ENCODE results near the gene IDH1. TPM values are rescaled to one million over a fixed set of nuclear protein-coding genes. Genes with fewer than 3 reads are reported as not detected.

IDH1 gene
- total and polyA plus RNA-seq, 3 donors from 2014 or later, result 80.0 to 120 (median 93.4) TPM

DNA sequence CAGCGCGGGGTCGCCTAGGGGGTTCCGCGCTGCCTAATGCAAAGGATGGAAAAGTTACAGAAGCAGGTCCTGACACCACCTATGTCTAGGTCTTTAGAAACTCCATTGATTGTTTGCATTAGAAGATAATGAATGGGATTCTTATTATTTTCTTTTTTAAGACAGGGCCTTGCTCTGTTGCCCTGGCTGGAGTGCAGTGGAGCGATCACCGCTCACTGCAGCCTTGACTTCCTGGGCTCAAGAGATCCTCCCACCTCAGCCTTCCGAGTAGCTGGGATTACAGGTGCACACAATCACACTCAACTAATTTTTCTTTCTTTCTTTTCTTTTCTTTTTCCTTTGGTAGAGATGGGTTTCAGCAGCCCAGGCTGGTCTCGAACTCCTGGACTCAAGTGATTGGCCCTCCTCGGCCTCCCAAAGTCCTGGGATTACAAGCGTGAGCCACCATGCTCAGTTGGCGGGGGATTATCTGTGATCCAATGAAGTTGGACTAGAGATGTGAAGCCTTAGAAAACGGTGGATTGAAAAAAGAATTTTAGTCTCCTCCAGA, 761 bp upstream of the IDH1 start:
- 30 to 31% methylated on average over 13 of the region's 13 CpGs for WGBS, 2 donors
- Histone ChIP-seq H3K4me1 (peaks cover 24% of the 10 kb centered on the region), H3K4me3 (peak overlapping the region; percentile 70 to 72), H3K36me3 (ENCODE audit: low read depth, missing control alignments) (no peaks in the 10 kb centered on the region), H3K27me3 (no peaks in the 10 kb centered on the region), H3K27ac (peak overlapping the region; percentile 46 to 52), H3K9me3 (no peaks in the 10 kb centered on the region)
- no peak for DNase-seq
- no peak for TF ChIP-seq POLR2A (IDR thresholded peaks at IDR 0.05)
- TF ChIP-seq, protein P1, sequence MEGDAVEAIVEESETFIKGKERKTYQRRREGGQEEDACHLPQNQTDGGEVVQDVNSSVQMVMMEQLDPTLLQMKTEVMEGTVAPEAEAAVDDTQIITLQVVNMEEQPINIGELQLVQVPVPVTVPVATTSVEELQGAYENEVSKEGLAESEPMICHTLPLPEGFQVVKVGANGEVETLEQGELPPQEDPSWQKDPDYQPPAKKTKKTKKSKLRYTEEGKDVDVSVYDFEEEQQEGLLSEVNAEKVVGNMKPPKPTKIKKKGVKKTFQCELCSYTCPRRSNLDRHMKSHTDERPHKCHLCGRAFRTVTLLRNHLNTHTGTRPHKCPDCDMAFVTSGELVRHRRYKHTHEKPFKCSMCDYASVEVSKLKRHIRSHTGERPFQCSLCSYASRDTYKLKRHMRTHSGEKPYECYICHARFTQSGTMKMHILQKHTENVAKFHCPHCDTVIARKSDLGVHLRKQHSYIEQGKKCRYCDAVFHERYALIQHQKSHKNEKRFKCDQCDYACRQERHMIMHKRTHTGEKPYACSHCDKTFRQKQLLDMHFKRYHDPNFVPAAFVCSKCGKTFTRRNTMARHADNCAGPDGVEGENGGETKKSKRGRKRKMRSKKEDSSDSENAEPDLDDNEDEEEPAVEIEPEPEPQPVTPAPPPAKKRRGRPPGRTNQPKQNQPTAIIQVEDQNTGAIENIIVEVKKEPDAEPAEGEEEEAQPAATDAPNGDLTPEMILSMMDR (IDR thresholded peaks at IDR 0.05), result no peak
- intact Hi-C loops (cut with DNase I; ENCODE audit: low total_unique reads), result no loop called here

DNA sequence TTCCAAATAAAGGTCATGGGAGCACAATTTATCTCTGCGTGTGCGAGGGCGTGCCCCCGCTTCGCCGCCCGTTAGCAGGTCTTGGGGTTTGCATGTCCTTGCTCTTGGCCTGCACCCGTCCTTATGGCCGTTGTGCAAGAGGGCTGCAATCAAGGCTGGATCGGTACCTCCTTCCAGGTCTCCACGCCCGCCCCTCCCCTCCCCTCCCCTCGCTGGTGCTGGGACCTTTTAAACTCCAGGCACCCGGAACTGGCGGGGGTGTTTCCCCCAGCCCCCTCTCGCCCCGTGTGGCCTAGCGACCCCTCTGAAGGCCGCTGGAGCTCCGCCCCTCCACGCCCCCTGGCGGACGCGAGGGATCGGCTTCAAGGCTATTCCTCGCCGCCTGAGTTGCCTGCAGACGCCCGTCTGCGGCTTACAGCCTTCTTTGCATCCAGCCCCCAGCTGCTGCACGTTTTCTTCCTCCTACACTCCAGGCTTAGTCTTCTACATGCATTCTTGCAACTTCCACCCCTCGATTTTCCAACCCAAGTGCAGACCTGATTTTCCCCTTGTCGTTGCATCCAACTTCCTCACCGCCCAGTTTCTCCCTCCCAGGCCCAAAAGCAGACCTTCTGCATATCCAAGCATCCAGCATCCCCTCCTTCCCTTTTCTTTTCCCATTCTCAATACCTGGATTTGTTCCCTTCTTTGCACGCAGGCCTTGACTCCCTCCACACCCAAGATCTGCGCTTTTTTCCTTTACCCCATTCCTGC, 577 bp downstream of the IDH1 start:
- TF ChIP-seq, protein P1 (IDR thresholded peaks at IDR 0.05), result peak; percentile 50 to 76 (median 64)
- no peak for TF ChIP-seq POLR2A (IDR thresholded peaks at IDR 0.05)
- DNase-seq, result peak; percentile 86
- no peaks in the 10 kb centered on the region for H3K27me3 ChIP-seq
- intact Hi-C loops (cut with DNase I; ENCODE audit: low total_unique reads), result no loop called here
- H3K4me1 ChIP-seq, result peaks cover 24% of the 10 kb centered on the region
- 0 to 1% methylated on average over 34 to 36 of the region's 36 CpGs for WGBS, 2 donors
- peak overlapping the region; percentile 48 to 73 for H3K27ac ChIP-seq
- peak overlapping the region; percentile 70 to 72 for H3K4me3 ChIP-seq
- H3K36me3 ChIP-seq (ENCODE audit: low read depth, missing control alignments), result no peaks in the 10 kb centered on the region
- H3K9me3 ChIP-seq, result no peaks in the 10 kb centered on the region

DNA sequence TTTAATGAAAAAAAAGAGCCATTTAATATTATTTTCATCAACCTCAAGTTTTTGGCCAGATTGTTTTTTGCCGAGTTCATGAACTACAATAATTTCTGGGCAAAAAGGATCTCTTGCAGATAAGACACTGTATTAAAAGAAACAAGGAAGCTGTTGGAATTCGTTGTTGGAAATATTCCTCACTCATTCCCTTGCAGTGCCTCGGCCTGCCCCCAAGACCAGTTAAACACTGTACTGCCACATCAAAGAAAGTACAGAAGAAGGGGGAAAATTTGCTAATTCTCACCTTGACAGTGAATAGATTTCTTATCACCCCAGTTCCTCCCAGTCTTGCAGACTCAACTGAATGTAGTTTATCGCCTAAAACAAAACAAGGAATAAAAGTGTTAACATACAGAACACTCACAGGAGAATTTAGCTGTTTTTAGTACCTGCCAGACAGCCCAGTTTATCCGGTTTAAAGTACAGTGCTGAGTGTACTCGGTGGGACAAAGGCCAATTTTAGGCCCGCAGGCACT, 1.2 kb downstream of the IDH1 start:
- 3 to 4% methylated on average over 7 of the region's 7 CpGs for whole genome bisulfite sequencing, 2 donors
- intact Hi-C loops (cut with DNase I; ENCODE audit: low total_unique reads), result no loop called here
- TF ChIP-seq POLR2A (IDR thresholded peaks at IDR 0.05), result no peak
- TF ChIP-seq, protein P1 (IDR thresholded peaks at IDR 0.05), result no peak
- H3K27me3 ChIP-seq, result no peaks in the 10 kb centered on the region
- H3K27ac ChIP-seq, result peak overlapping the region; percentile 48 to 73
- H3K4me1 ChIP-seq, result peaks cover 24% of the 10 kb centered on the region
- H3K36me3 ChIP-seq (ENCODE audit: low read depth, missing control alignments), result no peaks in the 10 kb centered on the region
- peak overlapping the region; percentile 70 to 72 for H3K4me3 ChIP-seq
- DNase-seq, result no peak
- H3K9me3 ChIP-seq, result no peaks in the 10 kb centered on the region

DNA sequence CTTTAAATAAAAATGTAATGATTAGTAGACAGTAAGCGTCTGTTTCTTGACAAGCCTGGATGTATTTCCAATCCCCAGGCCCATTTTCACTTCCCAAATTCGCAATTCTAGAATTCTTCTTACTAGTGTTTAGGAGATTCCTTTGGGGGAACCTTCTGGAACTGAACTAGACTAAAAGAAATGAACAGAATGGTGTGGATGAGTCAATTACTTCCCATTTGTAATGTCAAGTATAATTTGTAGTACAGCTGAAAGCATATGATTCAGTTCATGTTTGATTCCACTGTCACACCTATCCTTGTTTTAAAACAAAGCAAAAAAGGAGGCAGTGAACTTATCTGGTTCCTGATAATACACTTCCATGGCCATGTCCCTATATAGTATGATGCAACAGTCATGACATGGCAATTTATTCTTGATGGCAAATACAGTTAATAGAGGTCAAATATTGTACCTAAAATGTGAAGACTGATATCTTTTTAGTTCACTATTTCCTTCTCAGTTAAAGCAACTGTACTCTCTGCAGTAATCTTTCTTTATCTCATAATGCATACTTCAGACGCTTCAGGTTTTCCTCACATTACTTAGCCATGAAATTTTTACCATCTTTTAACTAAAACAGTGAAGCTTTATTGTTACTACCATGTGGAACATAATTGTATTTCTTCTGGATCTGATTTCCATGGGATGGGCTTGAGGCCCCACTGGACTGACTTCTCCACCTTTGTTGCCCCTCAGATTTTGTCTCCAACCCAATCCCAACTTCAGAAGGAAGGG, 2.0 kb downstream of the IDH1 start:
- 68 to 84% methylated on average over 3 of the region's 3 CpGs for whole genome bisulfite sequencing, 2 donors
- peaks cover 24% of the 10 kb centered on the region for H3K4me1 ChIP-seq
- no peak overlapping the region for H3K4me3 ChIP-seq
- TF ChIP-seq, protein P1 (IDR thresholded peaks at IDR 0.05), result no peak
- TF ChIP-seq POLR2A (IDR thresholded peaks at IDR 0.05), result no peak
- no peaks in the 10 kb centered on the region for H3K27me3 ChIP-seq
- no peak for DNase-seq
- H3K9me3 ChIP-seq, result no peaks in the 10 kb centered on the region
- H3K27ac ChIP-seq, result peak overlapping the region in 1 of 2 donors; percentile 34
- H3K36me3 ChIP-seq (ENCODE audit: low read depth, missing control alignments), result no peaks in the 10 kb centered on the region
- intact Hi-C loops (cut with DNase I; ENCODE audit: low total_unique reads), result no loop called here

Data from testis (tissue), 3 donors.